PC-9 (cell line): ENCODE results near the gene NPVF.

ENCODE experiments used
- CTCF ChIP-seq: fragments of 200-600 bp; sonication (generic); conservative IDR thresholded peaks from 2 replicates; pipeline ENCODE4 v1.6.1; 2017; ENCODE audit warnings: mixed run types, antibody characterized with exemption, mild to moderate bottlenecking, moderate library complexity
- EZH2 ChIP-seq: fragments of 200-600 bp; sonication (generic); IDR thresholded peaks from 2 replicates; pipeline ENCODE4 v1.8.0; 2017; ENCODE audit warnings: antibody characterized with exemption, low read depth

DNA sequence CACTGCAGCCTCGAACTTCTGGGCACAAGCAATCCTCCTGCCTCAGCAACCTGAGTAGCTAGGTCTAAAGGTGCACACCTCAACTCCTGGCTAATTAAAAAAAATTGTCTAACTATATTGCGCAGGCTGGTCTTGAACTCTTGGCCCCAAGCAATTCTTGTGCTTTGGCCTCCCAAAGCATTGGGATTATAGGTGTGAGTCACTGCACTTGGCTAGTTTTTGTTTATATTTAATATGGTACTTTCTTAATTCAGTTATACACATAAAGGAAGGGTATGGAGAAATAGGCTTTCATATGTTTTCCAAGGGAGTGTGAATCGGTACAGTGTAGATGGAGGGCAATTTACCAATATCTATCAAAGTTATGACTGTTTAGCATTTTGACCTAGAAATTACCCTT is 20.4 kb downstream of the NPVF start:
- TF ChIP-seq CTCF (no peak), EZH2 (no peak)
